GM23248 (cell line): ENCODE measurements around the gene BMPR1B. TPM values are rescaled to one million over a fixed set of nuclear protein-coding genes. Genes with fewer than 3 reads are reported as not detected.

Source experiments
- DNase-seq: peaks from one replicate; pipeline ENCODE4 v3.0.0-alpha.2; 2015
- H2AFZ ChIP-seq: fragments of 200-600 bp; sonication (generic); 2 replicates; pipeline ENCODE4 v1.6.1; 2016; ENCODE audit warnings: antibody characterized with exemption
- H3F3A ChIP-seq: fragments of 200-600 bp; sonication (generic); 2 replicates; pipeline ENCODE4 v1.6.1; 2016; ENCODE audit warnings: mild to moderate bottlenecking, antibody characterized with exemption, mixed run types; ENCODE audit not compliant: insufficient read depth
- H3K27ac ChIP-seq: fragments of 200-600 bp; sonication (generic); 2 replicates; pipeline ENCODE4 v1.5.1; 2016; ENCODE audit warnings: mild to moderate bottlenecking
- H3K27me3 ChIP-seq: fragments of 200-600 bp; sonication (generic); replicated peaks from 2 replicates; pipeline ENCODE4 v1.6.1; 2016; ENCODE audit warnings: mild to moderate bottlenecking; ENCODE audit not compliant: insufficient read depth
- H3K36me3 ChIP-seq: fragments of 200-600 bp; sonication (generic); 2 replicates; pipeline ENCODE4 v1.6.1; 2016; ENCODE audit warnings: low read depth, mild to moderate bottlenecking
- H3K4me1 ChIP-seq: fragments of 200-600 bp; sonication (generic); 2 replicates; pipeline ENCODE4 v1.6.1; 2016; ENCODE audit warnings: mild to moderate bottlenecking; ENCODE audit not compliant: insufficient read depth
- H3K4me2 ChIP-seq: fragments of 200-600 bp; sonication (generic); one replicate; pipeline ENCODE4 v1.6.1; 2016; ENCODE audit warnings: mild to moderate bottlenecking; ENCODE audit not compliant: unreplicated experiment
- H3K4me3 ChIP-seq: fragments of 200-600 bp; sonication (generic); 2 replicates; pipeline ENCODE4 v1.5.1; 2016; ENCODE audit warnings: mild to moderate bottlenecking
- H3K79me2 ChIP-seq: fragments of 200-600 bp; sonication (generic); 2 replicates; pipeline ENCODE4 v1.6.1; 2016; ENCODE audit warnings: mild to moderate bottlenecking; ENCODE audit not compliant: insufficient read depth
- H3K9ac ChIP-seq: fragments of 200-600 bp; sonication (generic); 2 replicates; pipeline ENCODE4 v1.6.1; 2016; ENCODE audit warnings: mild to moderate bottlenecking
- H3K9me2 ChIP-seq: fragments of 200-600 bp; sonication (generic); 2 replicates; pipeline ENCODE4 v1.6.1; 2016; ENCODE audit warnings: mixed run types, mild to moderate bottlenecking, moderate library complexity; ENCODE audit not compliant: insufficient read depth
- H3K9me3 ChIP-seq: fragments of 200-600 bp; sonication (generic); one replicate; pipeline ENCODE4 v1.6.1; 2017; ENCODE audit warnings: low read depth
- H4K20me1 ChIP-seq: fragments of 200-600 bp; sonication (generic); 2 replicates; pipeline ENCODE4 v1.6.0; 2016; ENCODE audit not compliant: insufficient read depth
- EZH2 ChIP-seq: fragments of 200-600 bp; sonication (generic); IDR thresholded peaks from 2 replicates; pipeline ENCODE4 v1.6.1; 2018; ENCODE audit warnings: antibody characterized with exemption, mild to moderate bottlenecking; ENCODE audit not compliant: insufficient read depth, poor library complexity, severe bottlenecking
- EZH2phosphoT487 ChIP-seq: fragments of 200-600 bp; sonication (generic); IDR thresholded peaks from 2 replicates; pipeline ENCODE4 v1.6.1; 2018; ENCODE audit warnings: antibody characterized with exemption, moderate library complexity, mild to moderate bottlenecking, low read depth; ENCODE audit not compliant: insufficient read depth
- WGBS, 2 experiments: methylation state at CpG; one replicate each; pipeline ENCODE4 v1.1.6; 2015 to 2017; ENCODE audit warnings: low lambda C conversion rate in 2 of 2, low coverage in 1 of 2; ENCODE audit errors: missing lambda C conversion rate in 2 of 2; 5-methylcytosine and 5-hydroxymethylcytosine counted together
- in situ Hi-C: fragments of 300-500 bp; cut with MboI; formaldehyde crosslinking; loops from 2 replicates; pipeline ENCODE4 v1.15.0; 2020
- polyA plus RNA-seq: library from polyadenylated mRNA; unstranded; fragments of >200 nt; fragmentation: Nextera tagmentation; extraction: Ambion mirVana; gene quantifications from 2 replicates; pipeline ENCODE4 v1.2.1, GENCODE V29; 2016
- total RNA-seq: library from RNA; depleted of rRNA; stranded (reverse); fragments of >200 nt; shearing (Covaris generic); gene quantifications from 2 replicates; pipeline ENCODE4 v1.2.3, GENCODE V29; 2014

Gene BMPR1B
- total and polyA plus RNA-seq, 2 experiments from 2014 or later: 0.60 to 0.76 TPM

- Histone ChIP-seq H3K9me2 (no peaks in the 10 kb centered on the region; the same call in 1 of the 2 replicates), H3K27me3 (no peaks in the 10 kb centered on the region), H4K20me1 (no peaks in the 10 kb centered on the region), H3K4me2 (no peak overlapping the region), H3K4me1 (peaks cover 9% of the 10 kb centered on the region; the same call in 1 of the 2 replicates), H3K9ac (no peak overlapping the region), H3K9me3 (no peaks in the 10 kb centered on the region), H2AFZ (no peak overlapping the region), H3K27ac (no peak overlapping the region), H3K36me3 (no peaks in the 10 kb centered on the region), H3K79me2 (no peaks in the 10 kb centered on the region), H3K4me3 (no peak overlapping the region), H3F3A (0 out of 2 replicates have a peak, but pooled peaks cover 3% of the 10 kb centered on the region)
- TF ChIP-seq EZH2 (no peak), EZH2phosphoT487 (no peak)
- 68 to 70% methylated on average over 3 of the region's 3 CpGs for WGBS, 2 experiments
- DNase-seq: peak; percentile 3
- in situ Hi-C loops: no loop called here
These were observed 333.5 kb downstream of the BMPR1B start for GRCh38 chr4:95091272-95091671.

- in situ Hi-C loops: no loop called here
- DNase-seq: peak; percentile 2
- no peaks in the 10 kb centered on the region for H4K20me1 ChIP-seq
- H3K27ac ChIP-seq: no peak overlapping the region
- no peaks in the 10 kb centered on the region for H3K36me3 ChIP-seq
- H3F3A ChIP-seq: no peaks in the 10 kb centered on the region
- H3K9me3 ChIP-seq: no peaks in the 10 kb centered on the region
- H3K4me3 ChIP-seq: no peak overlapping the region
- peaks cover 8% of the 10 kb centered on the region; the same call in 1 of the 2 replicates for H3K4me1 ChIP-seq
- WGBS, 2 experiments: 57 to 60% methylated on average over 3 of the region's 3 CpGs
- H2AFZ ChIP-seq: no peak overlapping the region
- TF ChIP-seq EZH2phosphoT487 (no peak), EZH2 (no peak)
- H3K9me2 ChIP-seq: no peaks in the 10 kb centered on the region; the same call in 1 of the 2 replicates
- H3K27me3 ChIP-seq: no peaks in the 10 kb centered on the region
- H3K4me2 ChIP-seq: no peak overlapping the region
- H3K9ac ChIP-seq: no peak overlapping the region
- no peaks in the 10 kb centered on the region for H3K79me2 ChIP-seq
These were observed 335.0 kb downstream of the BMPR1B start for GRCh38 chr4:95092766-95093165.

- no peaks in the 10 kb centered on the region; the same call in 1 of the 2 replicates for H3K9me2 ChIP-seq
These were observed 335.7 kb downstream of the BMPR1B start for GRCh38 chr4:95093460-95093859.

GRCh38 chr4:95093936-95094929, 336.5 kb downstream of the BMPR1B start:
- H3K9me3 ChIP-seq: no peaks in the 10 kb centered on the region
- no peak overlapping the region for H3K4me2 ChIP-seq
- H3K9ac ChIP-seq: no peak overlapping the region
- no peaks in the 10 kb centered on the region for H3K36me3 ChIP-seq
- DNase-seq: no peak
- H3K9me2 ChIP-seq: no peaks in the 10 kb centered on the region
- H4K20me1 ChIP-seq: no peaks in the 10 kb centered on the region
- H3K4me3 ChIP-seq: no peak overlapping the region
- no peak overlapping the region for H3K27ac ChIP-seq
- H3K27me3 ChIP-seq: no peaks in the 10 kb centered on the region
- 76 to 81% methylated on average over 8 of the region's 8 CpGs for WGBS, 2 experiments
- H2AFZ ChIP-seq: no peak overlapping the region
- H3K4me1 ChIP-seq: peaks cover 3% of the 10 kb centered on the region; the same call in 1 of the 2 replicates
- H3F3A ChIP-seq: no peaks in the 10 kb centered on the region
- in situ Hi-C loops: no loop called here
- H3K79me2 ChIP-seq: no peaks in the 10 kb centered on the region
- TF ChIP-seq EZH2 (no peak), EZH2phosphoT487 (no peak)

More at GRCh38 chr4:95093460-95093859, 335.7 kb downstream of the BMPR1B start:
- Histone ChIP-seq H3K9ac (no peak overlapping the region), H3K36me3 (no peaks in the 10 kb centered on the region), H2AFZ (no peak overlapping the region), H3K27ac (no peak overlapping the region), H3K79me2 (no peaks in the 10 kb centered on the region), H4K20me1 (no peaks in the 10 kb centered on the region), H3K4me3 (no peak overlapping the region), H3F3A (no peaks in the 10 kb centered on the region), H3K27me3 (no peaks in the 10 kb centered on the region), H3K9me3 (no peaks in the 10 kb centered on the region), H3K4me2 (no peak overlapping the region), H3K4me1 (peaks cover 3% of the 10 kb centered on the region; the same call in 1 of the 2 replicates)
- TF ChIP-seq EZH2phosphoT487 (no peak), EZH2 (no peak)
- DNase-seq: no peak
- 99 to 100% methylated on average over 2 of the region's 2 CpGs for WGBS, 2 experiments
- in situ Hi-C loops: no loop called here
